ENCODE data around the gene KRT72.

Gene KRT72

DNA sequence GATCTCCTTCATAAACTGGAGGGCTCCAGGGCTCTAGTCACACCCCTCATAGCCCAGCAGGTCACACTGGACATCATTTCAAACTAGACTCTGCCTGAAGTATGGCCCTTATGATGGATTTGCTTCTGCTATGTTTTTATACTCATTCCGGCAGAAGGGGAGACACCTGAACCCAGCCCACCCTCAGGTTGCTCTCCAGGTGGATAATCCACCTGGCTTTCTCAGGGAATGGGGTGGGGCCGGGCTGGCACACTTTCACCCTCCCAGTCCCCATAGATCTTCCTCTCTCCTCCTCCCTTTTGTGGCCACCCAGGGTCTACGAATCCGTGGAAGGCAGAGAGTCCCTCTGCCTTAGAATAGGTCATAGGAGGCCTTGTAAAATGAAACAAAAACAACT lies 26.8 kb upstream of the KRT72 start:
- Histone ChIP-seq H3K9me3 (ENCODE audit: control insufficient read depth, low read length) (no peaks in the 10 kb centered on the region), H3K4me1 (ENCODE audit: control insufficient read depth, insufficient read depth, low read length) (no peaks in the 10 kb centered on the region), H3K9ac (ENCODE audit: low read length) (no peak overlapping the region), H3K36me3 (ENCODE audit: control insufficient read depth, insufficient read depth, low read length) (no peaks in the 10 kb centered on the region), H3K4me3 (ENCODE audit: low read length) (no peak overlapping the region), H3K27me3 (ENCODE audit: control insufficient read depth, insufficient read depth, low read length) (no peaks in the 10 kb centered on the region)

DNA sequence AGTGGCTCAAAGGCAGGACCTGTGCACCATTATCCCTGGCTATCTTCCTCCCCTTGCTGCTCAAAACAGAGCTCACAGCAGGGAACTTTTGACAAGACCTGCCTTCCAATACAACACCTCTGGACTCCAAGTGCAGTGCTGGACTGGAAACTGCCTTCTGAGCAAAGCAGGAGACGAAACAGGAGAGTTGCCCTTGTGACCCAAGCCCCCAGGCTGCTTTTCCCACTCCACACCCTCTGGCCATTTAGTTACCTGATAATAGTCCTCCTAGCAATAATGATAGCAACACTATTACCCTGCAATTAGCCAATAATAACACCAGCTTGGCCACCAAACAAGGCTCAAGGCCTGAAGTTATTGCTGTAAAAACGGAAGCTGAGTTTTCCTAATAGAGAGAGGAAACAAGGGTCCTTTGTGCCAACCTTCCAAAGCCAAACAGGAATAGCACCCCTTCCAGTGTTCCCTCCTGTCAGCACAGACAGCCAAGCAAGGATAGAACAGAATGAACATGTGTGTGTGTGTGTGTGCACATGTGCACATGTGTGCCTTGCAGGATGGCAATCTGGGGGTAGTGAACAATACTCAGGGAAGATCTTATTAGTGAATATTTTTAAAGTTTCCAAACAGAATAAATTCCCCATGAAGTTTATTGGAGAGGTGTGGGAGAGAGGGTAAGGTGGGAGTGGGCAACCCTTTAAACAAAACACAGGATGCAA lies 26.3 kb upstream of the KRT72 start:
- Histone ChIP-seq H3K9me3 (ENCODE audit: control insufficient read depth, low read length) (no peaks in the 10 kb centered on the region), H3K4me3 (ENCODE audit: low read length) (no peak overlapping the region), H3K9ac (ENCODE audit: low read length) (no peak overlapping the region), H3K36me3 (ENCODE audit: control insufficient read depth, insufficient read depth, low read length) (no peaks in the 10 kb centered on the region), H3K27me3 (ENCODE audit: control insufficient read depth, insufficient read depth, low read length) (no peaks in the 10 kb centered on the region), H3K4me1 (ENCODE audit: control insufficient read depth, insufficient read depth, low read length) (no peaks in the 10 kb centered on the region)

GRCh38 chr12:52622349-52622748 lies 21.1 kb upstream of the KRT72 start:
- Histone ChIP-seq H3K4me3 (ENCODE audit: low read length) (no peak overlapping the region), H3K27me3 (ENCODE audit: control insufficient read depth, insufficient read depth, low read length) (no peaks in the 10 kb centered on the region), H3K36me3 (ENCODE audit: control insufficient read depth, insufficient read depth, low read length) (no peaks in the 10 kb centered on the region), H3K9me3 (ENCODE audit: control insufficient read depth, low read length) (no peaks in the 10 kb centered on the region), H3K4me1 (ENCODE audit: control insufficient read depth, insufficient read depth, low read length) (no peaks in the 10 kb centered on the region), H3K9ac (ENCODE audit: low read length) (no peak overlapping the region)

DNA sequence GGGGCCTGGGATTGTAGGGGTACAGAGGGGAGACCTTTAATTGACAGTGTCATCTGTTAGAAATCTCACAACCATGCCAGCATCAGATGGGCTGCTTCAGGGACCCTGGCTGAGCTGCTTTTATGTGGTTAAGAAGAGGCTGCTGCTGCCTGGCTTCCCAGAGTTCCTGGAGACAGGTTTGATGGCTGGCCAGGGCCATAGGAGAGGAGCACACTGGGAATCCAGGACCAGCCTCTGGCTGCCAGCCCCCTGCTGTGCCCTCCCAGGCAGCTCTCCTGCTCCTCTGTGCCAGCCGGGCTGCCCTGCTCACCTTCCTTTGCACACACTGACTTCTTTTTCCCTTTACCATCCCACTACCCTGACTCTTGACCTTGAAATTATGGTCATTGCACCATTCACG lies 17.6 kb upstream of the KRT72 start:
- H3K4me1 ChIP-seq (ENCODE audit: control insufficient read depth, insufficient read depth, low read length) = no peaks in the 10 kb centered on the region
- H3K4me3 ChIP-seq (ENCODE audit: low read length) = no peak overlapping the region
- H3K36me3 ChIP-seq (ENCODE audit: control insufficient read depth, insufficient read depth, low read length) = no peaks in the 10 kb centered on the region
- H3K27me3 ChIP-seq (ENCODE audit: control insufficient read depth, insufficient read depth, low read length) = peaks cover 6% of the 10 kb centered on the region
- H3K9ac ChIP-seq (ENCODE audit: low read length) = no peak overlapping the region
- H3K9me3 ChIP-seq (ENCODE audit: control insufficient read depth, low read length) = no peaks in the 10 kb centered on the region

GRCh38 chr12:52618216-52618615 lies 17.0 kb upstream of the KRT72 start, which contains the start of gene KRT73:
Gene KRT73, minus strand, starts transcription at chr12:52618559. Its CDS starts 35 bp downstream, at chr12:52618524.
- Histone ChIP-seq H3K9ac (ENCODE audit: low read length) (no peak within 1 kb of the TSS), H3K4me1 (ENCODE audit: control insufficient read depth, insufficient read depth, low read length) (no peaks in the 10 kb centered on the region), H3K36me3 (ENCODE audit: control insufficient read depth, insufficient read depth, low read length) (no peaks in the 10 kb centered on the region), H3K9me3 (ENCODE audit: control insufficient read depth, low read length) (no peaks in the 10 kb centered on the region), H3K27me3 (ENCODE audit: control insufficient read depth, insufficient read depth, low read length) (peaks cover 8% of the 10 kb centered on the region), H3K4me3 (ENCODE audit: low read length) (no peak within 1 kb of the TSS)

DNA sequence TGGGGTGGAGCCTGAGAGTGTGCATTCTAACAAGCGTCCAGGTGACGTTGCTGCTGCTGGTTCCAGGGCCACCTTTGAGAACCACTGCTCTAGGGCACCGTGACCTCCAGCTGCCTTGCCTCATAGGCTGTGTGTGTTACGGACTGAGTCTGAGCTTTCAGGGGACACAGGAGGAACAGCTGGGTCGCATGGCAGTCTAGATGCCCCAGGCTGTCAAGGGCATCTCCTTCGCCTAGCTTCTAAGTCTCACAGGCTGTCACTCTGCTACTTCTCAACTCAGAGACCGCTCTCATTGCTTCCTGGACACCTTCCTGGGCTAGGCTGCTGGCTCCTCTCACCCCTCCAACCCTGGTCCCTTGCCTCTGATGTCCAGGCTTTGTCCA lies 16.1 kb upstream of the KRT72 start:
- no peaks in the 10 kb centered on the region for H3K4me1 ChIP-seq (ENCODE audit: control insufficient read depth, insufficient read depth, low read length)
- peaks cover 8% of the 10 kb centered on the region for H3K27me3 ChIP-seq (ENCODE audit: control insufficient read depth, insufficient read depth, low read length)
- H3K36me3 ChIP-seq (ENCODE audit: control insufficient read depth, insufficient read depth, low read length) = no peaks in the 10 kb centered on the region
- H3K9ac ChIP-seq (ENCODE audit: low read length) = no peak overlapping the region
- no peaks in the 10 kb centered on the region for H3K9me3 ChIP-seq (ENCODE audit: control insufficient read depth, low read length)
- no peak overlapping the region for H3K4me3 ChIP-seq (ENCODE audit: low read length)

DNA sequence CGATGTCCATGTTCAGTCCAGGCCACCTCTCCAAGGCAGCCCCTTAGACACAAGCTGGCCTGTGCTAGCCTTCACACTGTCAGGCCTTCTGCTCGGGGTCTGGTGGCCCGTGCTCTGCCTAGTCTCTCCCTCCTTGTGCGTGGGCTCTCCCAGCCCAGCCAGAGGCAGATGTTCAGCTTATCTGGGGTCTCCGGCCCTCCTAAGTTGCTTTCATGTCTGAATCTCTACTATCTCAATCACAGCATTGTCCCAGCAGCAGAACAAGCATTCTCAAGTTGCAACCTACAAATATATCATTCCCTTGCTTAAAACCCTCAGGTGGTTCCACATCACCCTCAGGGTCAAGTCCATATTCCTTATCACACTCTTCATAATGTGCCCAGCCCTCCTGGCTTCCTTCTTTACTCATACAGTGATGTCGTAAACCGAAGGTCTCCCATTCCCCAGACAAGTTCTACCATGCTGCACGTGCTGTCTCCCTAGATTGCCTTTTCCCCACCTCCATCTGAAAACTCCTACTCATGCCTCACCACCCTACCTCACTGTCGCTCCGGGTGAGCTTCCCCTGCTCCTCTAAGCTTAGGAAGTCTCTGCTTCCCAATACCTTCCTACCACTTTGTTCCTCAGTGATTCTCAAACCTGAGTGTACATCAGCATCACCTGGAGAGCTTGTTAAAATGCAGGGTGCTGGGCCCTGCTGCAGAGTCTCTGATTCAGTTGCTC lies 15.6 kb upstream of the KRT72 start:
- Histone ChIP-seq H3K27me3 (ENCODE audit: control insufficient read depth, insufficient read depth, low read length) (peaks cover 9% of the 10 kb centered on the region), H3K4me1 (ENCODE audit: control insufficient read depth, insufficient read depth, low read length) (no peaks in the 10 kb centered on the region), H3K4me3 (ENCODE audit: low read length) (no peak overlapping the region), H3K36me3 (ENCODE audit: control insufficient read depth, insufficient read depth, low read length) (no peaks in the 10 kb centered on the region), H3K9me3 (ENCODE audit: control insufficient read depth, low read length) (no peaks in the 10 kb centered on the region), H3K9ac (ENCODE audit: low read length) (no peak overlapping the region)

GRCh38 chr12:52615912-52616311 lies 14.6 kb upstream of the KRT72 start:
- no peak overlapping the region for H3K9ac ChIP-seq (ENCODE audit: low read length)
- H3K27me3 ChIP-seq (ENCODE audit: control insufficient read depth, insufficient read depth, low read length) = peaks cover 18% of the 10 kb centered on the region
- H3K4me3 ChIP-seq (ENCODE audit: low read length) = no peak overlapping the region
- no peaks in the 10 kb centered on the region for H3K9me3 ChIP-seq (ENCODE audit: control insufficient read depth, low read length)
- H3K36me3 ChIP-seq (ENCODE audit: control insufficient read depth, insufficient read depth, low read length) = no peaks in the 10 kb centered on the region
- H3K4me1 ChIP-seq (ENCODE audit: control insufficient read depth, insufficient read depth, low read length) = no peaks in the 10 kb centered on the region

DNA sequence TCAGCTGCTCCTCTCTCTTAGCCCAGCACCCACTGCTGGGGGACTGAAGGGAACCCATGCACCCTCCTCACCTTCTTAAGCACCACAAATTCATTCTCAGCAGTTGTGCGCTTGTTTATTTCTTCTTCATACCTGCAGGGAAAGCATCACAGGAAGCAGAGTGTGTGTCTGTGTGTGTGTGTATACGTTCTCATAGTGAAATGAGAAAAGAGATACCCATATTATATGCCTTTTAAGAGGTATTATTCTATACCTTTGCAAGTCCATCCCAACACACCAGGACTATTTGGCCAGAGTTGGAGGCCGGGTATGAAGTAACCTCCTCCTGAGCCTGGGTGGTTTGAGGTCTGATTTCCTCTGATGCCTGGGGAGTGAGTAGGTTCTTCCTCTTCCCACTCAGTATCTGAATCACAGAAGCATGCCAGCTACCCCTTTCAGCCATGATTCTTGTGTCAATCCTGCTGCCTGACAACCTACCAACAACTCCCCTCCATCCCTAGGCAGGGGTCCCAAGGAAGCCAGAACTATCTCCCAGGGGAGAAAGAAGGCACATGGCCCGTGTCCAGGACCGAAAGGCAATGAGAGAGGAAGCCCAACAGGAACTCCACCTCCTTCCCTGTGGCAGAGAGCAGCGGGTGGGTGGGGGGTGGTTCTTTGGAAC lies 14.1 kb upstream of the KRT72 start:
- H3K9me3 ChIP-seq (ENCODE audit: control insufficient read depth, low read length) = no peaks in the 10 kb centered on the region
- H3K9ac ChIP-seq (ENCODE audit: low read length) = no peak overlapping the region
- peaks cover 23% of the 10 kb centered on the region for H3K27me3 ChIP-seq (ENCODE audit: control insufficient read depth, insufficient read depth, low read length)
- no peak overlapping the region for H3K4me3 ChIP-seq (ENCODE audit: low read length)
- no peaks in the 10 kb centered on the region for H3K36me3 ChIP-seq (ENCODE audit: control insufficient read depth, insufficient read depth, low read length)
- H3K4me1 ChIP-seq (ENCODE audit: control insufficient read depth, insufficient read depth, low read length) = no peaks in the 10 kb centered on the region

GRCh38 chr12:52614381-52615207 lies 13.3 kb upstream of the KRT72 start:
- no peaks in the 10 kb centered on the region for H3K36me3 ChIP-seq (ENCODE audit: control insufficient read depth, insufficient read depth, low read length)

DNA sequence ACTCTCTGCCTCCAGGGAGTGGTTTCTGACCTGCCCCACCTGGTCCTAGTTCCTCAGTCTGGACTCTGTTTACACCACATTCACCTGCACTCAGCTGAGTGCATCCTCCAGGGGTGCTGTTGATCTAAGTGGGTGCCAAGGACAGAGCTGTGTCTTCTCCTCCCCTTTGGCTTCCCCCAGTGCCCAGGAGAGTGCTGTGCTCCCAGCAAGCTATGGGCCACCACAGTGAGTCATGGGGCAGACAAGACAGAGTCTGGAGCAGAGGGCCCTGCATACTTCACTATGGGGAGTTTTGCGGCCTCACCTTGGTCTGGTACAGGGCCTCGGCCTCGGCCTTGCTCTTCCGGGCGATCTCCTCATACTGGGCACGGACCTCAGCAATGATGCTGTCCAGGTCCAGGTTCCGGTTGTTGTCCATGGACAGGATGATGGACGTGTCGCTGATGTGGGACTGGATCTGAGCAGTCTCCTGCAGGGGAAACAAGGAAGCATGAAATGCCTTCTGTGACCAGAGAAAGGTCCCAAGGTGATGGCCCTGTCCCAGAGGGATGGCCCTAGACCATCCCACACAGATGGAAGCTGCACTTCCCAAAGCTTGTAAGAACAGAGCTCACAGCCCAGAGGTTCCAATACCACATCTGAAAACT lies 12.2 kb upstream of the KRT72 start:
- Histone ChIP-seq H3K4me1 (ENCODE audit: control insufficient read depth, insufficient read depth, low read length) (no peaks in the 10 kb centered on the region), H3K9ac (ENCODE audit: low read length) (no peak overlapping the region), H3K4me3 (ENCODE audit: low read length) (no peak overlapping the region), H3K36me3 (ENCODE audit: control insufficient read depth, insufficient read depth, low read length) (no peaks in the 10 kb centered on the region), H3K27me3 (ENCODE audit: control insufficient read depth, insufficient read depth, low read length) (peaks cover 23% of the 10 kb centered on the region), H3K9me3 (ENCODE audit: control insufficient read depth, low read length) (no peaks in the 10 kb centered on the region)

More at GRCh38 chr12:52614381-52615207, 13.3 kb upstream of the KRT72 start:
- no peak overlapping the region for H3K9ac ChIP-seq (ENCODE audit: low read length)
- no peaks in the 10 kb centered on the region for H3K4me1 ChIP-seq (ENCODE audit: control insufficient read depth, insufficient read depth, low read length)
- no peak overlapping the region for H3K4me3 ChIP-seq (ENCODE audit: low read length)
- H3K9me3 ChIP-seq (ENCODE audit: control insufficient read depth, low read length) = no peaks in the 10 kb centered on the region
- H3K27me3 ChIP-seq (ENCODE audit: control insufficient read depth, insufficient read depth, low read length) = peaks cover 23% of the 10 kb centered on the region
